HepG2 (cell line): ENCODE results near the gene STARD10. TPM values are rescaled to one million over a fixed set of nuclear protein-coding genes. Genes with fewer than 3 reads are reported as not detected.

Experiments
- ATAC-seq: fragments of 200-7000 bp; cut with Tn5 transposase; 3 replicates; pipeline ENCODE4 v1.9.1; 2020; ENCODE audit warnings: mild to moderate bottlenecking, moderate library complexity
- BruUV-seq: library from RNA; stranded (reverse); fragments of 400-500 nt; replicated peaks from 2 replicates; lab custom pipeline; 2021; lab: Mats Ljungman, UMichigan
- CTCF ChIA-PET: fragments of 300-600 bp; formaldehyde crosslinking; extraction: SDS; loops from one replicate; lab custom pipeline; 2021; ENCODE audit warnings: low total read pairs, inconsistent platforms, low intra/inter-chr PET ratio; lab: Yijun Ruan, JAX
- POLR2A ChIA-PET: fragments of 350-600 bp; sonication (Branson Sonifier 250); formaldehyde crosslinking; loops from one replicate; lab custom pipeline; 2020; ENCODE audit warnings: antibody characterized with exemption, inconsistent platforms; lab: Yijun Ruan, JAX
- DNase-seq: peaks from one replicate; pipeline ENCODE4 v3.0.0-alpha.2; 2015; ENCODE audit warnings: low spot score
- FAIRE-seq: peaks from 3 replicates; lab custom pipeline; 2011; peaks lifted over from hg19 to GRCh38; lab: Jason Lieb, UNC
- H2AFZ ChIP-seq: one replicate; pipeline ENCODE4 v1.6.1; 2011; ENCODE audit warnings: low read length, inconsistent platforms
- H3K27ac ChIP-seq: fragments of 300-600 bp; 3 replicates; pipeline ENCODE4 v1.8.0; 2011; ENCODE audit warnings: mixed run types, mild to moderate bottlenecking, mixed read lengths, low read length, inconsistent platforms; ENCODE audit not compliant: insufficient read depth; ENCODE audit errors: extremely low read length
- H3K27me3 ChIP-seq, 2 experiments: fragments of 200-600 bp in 1 of 2; 2 replicates in 1 of 2; 3 replicates in 1 of 2; pipeline versions ENCODE4 v1.6.0 to v1.8.0; 2011; ENCODE audit warnings: low read length in 2 of 2, mild to moderate bottlenecking in 2 of 2, moderate library complexity in 2 of 2, inconsistent platforms in 1 of 2; ENCODE audit not compliant: insufficient read depth in 2 of 2, control insufficient read depth in 1 of 2
- H3K36me3 ChIP-seq, 2 experiments: fragments of 200-600 bp in 1 of 2; replicated peaks in 1 of 2; 2 replicates in 1 of 2; 3 replicates in 1 of 2; pipeline versions ENCODE4 v1.5.1 to v1.8.0; 2011; ENCODE audit warnings: low read length in 2 of 2, inconsistent platforms in 1 of 2; ENCODE audit not compliant: insufficient read depth in 2 of 2, control insufficient read depth in 1 of 2
- H3K4me1 ChIP-seq: 2 replicates; pipeline ENCODE4 v1.5.1; 2012; ENCODE audit warnings: low read length, inconsistent platforms; ENCODE audit not compliant: insufficient read depth
- H3K4me2 ChIP-seq: 2 replicates; pipeline ENCODE4 v1.6.0; 2011; ENCODE audit warnings: low read depth, low read length, inconsistent platforms
- H3K4me3 ChIP-seq, 3 experiments: fragments of 200-600 bp in 1 of 3; sonication (generic), shearing (Covaris generic) in 1 of 3; replicated peaks in 1 of 3; 2 replicates each; pipeline ENCODE4 v1.5.1; 2011 to 2016; ENCODE audit warnings: low read length in 3 of 3, inconsistent platforms in 2 of 3, low read depth in 2 of 3, mild to moderate bottlenecking in 2 of 3, control low read depth in 1 of 3, mixed read lengths in 1 of 3; ENCODE audit not compliant: insufficient read depth in 1 of 3
- H3K79me2 ChIP-seq: one replicate; pipeline ENCODE4 v1.6.1; 2011; ENCODE audit warnings: low read length, inconsistent platforms; ENCODE audit not compliant: insufficient read depth
- H3K9ac ChIP-seq: 2 replicates; pipeline ENCODE4 v1.6.0; 2011; ENCODE audit warnings: mild to moderate bottlenecking, low read depth, low read length, inconsistent platforms; ENCODE audit not compliant: insufficient read depth
- H3K9me3 ChIP-seq: 2 replicates; pipeline ENCODE4 v1.5.1; 2012; ENCODE audit warnings: mild to moderate bottlenecking, low read length
- H4K20me1 ChIP-seq: 2 replicates; pipeline ENCODE4 v1.6.0; 2011; ENCODE audit warnings: inconsistent platforms, mild to moderate bottlenecking, low read length, moderate library complexity; ENCODE audit not compliant: insufficient read depth
- ATRX ChIP-seq: sonication (generic); formaldehyde crosslinking; IDR thresholded peaks from 2 replicates; pipeline ENCODE4 v1.4.0; 2020; ENCODE audit warnings: missing genetic modification reagents, borderline replicate concordance
- HDAC6 ChIP-seq: fragments of 200-600 bp; sonication (generic); IDR thresholded peaks from 2 replicates; pipeline ENCODE4 v1.7.0; 2017; ENCODE audit warnings: mild to moderate bottlenecking, antibody characterized with exemption, low read length, low read depth
- HMG20A ChIP-seq: IDR thresholded peaks from 2 replicates; pipeline ENCODE4 v1.6.1; 2016; ENCODE audit warnings: borderline replicate concordance
- HMG20B ChIP-seq: conservative IDR thresholded peaks from 2 replicates; pipeline ENCODE4 v1.6.1; 2016; ENCODE audit warnings: missing genetic modification reagents, missing compliant biosample characterization
- IKZF1 ChIP-seq: fragments of 450-650 bp; IDR thresholded peaks from 2 replicates; pipeline ENCODE4 v1.7.1; 2016
- POLR2AphosphoS2 ChIP-seq: IDR thresholded peaks from 2 replicates; pipeline ENCODE4 v1.6.1; 2011; ENCODE audit warnings: low read depth, low read length, improper control_type of control experiment
- TOE1 ChIP-seq: sonication (generic); formaldehyde crosslinking; IDR thresholded peaks from 2 replicates; pipeline ENCODE4 v1.4.0; 2020; ENCODE audit warnings: mild to moderate bottlenecking, missing genetic modification reagents
- WIZ ChIP-seq: sonication (generic); formaldehyde crosslinking; IDR thresholded peaks from 2 replicates; pipeline ENCODE4 v1.5.1; 2020; ENCODE audit warnings: mild to moderate bottlenecking, missing genetic modification reagents
- ZBTB1 ChIP-seq: sonication (generic); formaldehyde crosslinking; IDR thresholded peaks from 2 replicates; pipeline ENCODE4 v1.4.0; 2020; ENCODE audit warnings: missing genetic modification reagents, borderline replicate concordance
- ZEB1 ChIP-seq: IDR thresholded peaks from 2 replicates; pipeline ENCODE4 v1.6.1; 2012; ENCODE audit warnings: mild to moderate bottlenecking, low read depth, inconsistent platforms; ENCODE audit not compliant: insufficient replicate concordance
- ZFY ChIP-seq: sonication (generic); formaldehyde crosslinking; IDR thresholded peaks from 2 replicates; pipeline ENCODE4 v1.4.0; 2020; ENCODE audit warnings: missing genetic modification reagents
- ZNF570 ChIP-seq: sonication (generic); formaldehyde crosslinking; IDR thresholded peaks from 2 replicates; pipeline ENCODE4 v1.4.0; 2020; ENCODE audit warnings: mild to moderate bottlenecking, missing genetic modification reagents, borderline replicate concordance
- ZNF629 ChIP-seq: sonication (generic); formaldehyde crosslinking; conservative IDR thresholded peaks from 2 replicates; pipeline ENCODE4 v1.5.0; 2020; ENCODE audit warnings: missing genetic modification reagents
- ZNF891 ChIP-seq: sonication (generic); formaldehyde crosslinking; IDR thresholded peaks from 2 replicates; pipeline ENCODE4 v1.5.0; 2020; ENCODE audit warnings: mild to moderate bottlenecking, missing genetic modification reagents
- ZSCAN20 ChIP-seq: sonication (generic); formaldehyde crosslinking; IDR thresholded peaks from 2 replicates; pipeline ENCODE4 v1.4.0; 2020; ENCODE audit warnings: missing genetic modification reagents, mild to moderate bottlenecking, borderline replicate concordance
- WGBS: methylation state at CpG from one replicate; pipeline ENCODE4 v1.1.6; 2017; ENCODE audit warnings: low lambda C conversion rate; 5-methylcytosine and 5-hydroxymethylcytosine counted together
- in situ Hi-C: cut with HindIII; loops from 2 replicates; pipeline ENCODE4 v1.10.0; 2017; ENCODE audit warnings: low pct_unique_long_range_greater_than_20kb; ENCODE audit not compliant: extremely low pct_ligation_motif_present
- intact Hi-C: fragments of 100-400 bp; cut with micrococcal nuclease; formaldehyde crosslinking; loops from one replicate; pipeline ENCODE4 v1.10.0; 2022; ENCODE audit not compliant: unreplicated experiment
- polyA plus RNA-seq, 8 experiments: library from polyadenylated mRNA; depleted of rRNA in 3 of 8; stranded (reverse) in 7 of 8; unstranded in 1 of 8; fragments of >200 nt; fragmentation: Illumina TruSeq in 4 of 8; extraction: Trizol in 4 of 8; gene quantifications; 2 replicates each; pipeline versions ENCODE4 v1.2.1 to v1.2.3, GENCODE V29; 2011 to 2016; ENCODE audit warnings: low read depth in 4 of 8, missing spikeins in 1 of 8, mixed read lengths in 1 of 8; ENCODE audit not compliant: insufficient read depth in 1 of 8
- total RNA-seq, 5 experiments: library from RNA; depleted of rRNA; stranded (reverse); fragments of >200 nt; fragmentation: Illumina TruSeq; extraction: Trizol; gene quantifications; 2 replicates each; pipeline ENCODE4 v1.2.3, GENCODE V29; 2016; ENCODE audit warnings: low read depth in 1 of 5
- TF ChIP-seq, protein P1 (sequence below): sonication (generic); formaldehyde crosslinking; IDR thresholded peaks from 2 replicates; pipeline ENCODE4 v1.4.0; 2020; ENCODE audit warnings: mild to moderate bottlenecking, low read depth, missing genetic modification reagents
- TF ChIP-seq, protein P2 (sequence below): sonication (generic); formaldehyde crosslinking; IDR thresholded peaks from 2 replicates; pipeline ENCODE4 v1.9.0; 2022; ENCODE audit warnings: low read depth, missing genetic modification reagents

STARD10 gene
- total and polyA plus RNA-seq, 2 of the 13 experiments (the other 11 are each of a cell fraction or from before 2014, with no cell fraction given), result 260 to 341 TPM

GRCh38 chr11:72716290-72716689 is 77.6 kb downstream of the STARD10 start:
- WGBS, result 97% methylated on average over 7 of the region's 7 CpGs
- ATAC-seq, result no peak

DNA sequence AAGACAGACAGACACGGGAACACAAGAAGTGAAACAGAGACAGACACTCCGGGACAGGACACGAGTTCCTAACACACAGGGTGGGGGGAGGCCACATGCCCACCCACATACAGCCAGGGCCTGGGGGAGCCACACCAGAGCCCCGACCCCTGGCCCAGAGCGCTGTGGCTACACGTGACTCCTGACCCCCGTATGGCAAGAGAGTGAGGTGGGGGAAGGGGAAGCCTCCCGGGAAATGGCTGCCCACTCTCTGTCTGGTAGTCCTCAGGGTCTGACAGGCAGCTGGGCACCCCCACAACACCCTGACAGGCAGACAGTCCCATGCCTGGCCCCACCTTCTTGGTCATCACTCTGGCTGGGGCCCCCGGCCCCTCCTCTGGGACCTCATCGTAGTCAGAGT is 81.0 kb downstream of the STARD10 start:
- no peaks in the 10 kb centered on the region for H3K79me2 ChIP-seq
- no peak overlapping the region for H2AFZ ChIP-seq
- H3K27ac ChIP-seq, result no peak overlapping the region
- peaks cover 50 to 84% of the 10 kb centered on the region in 2 experiments for H3K36me3 ChIP-seq
- in situ Hi-C loops (no loop called here), intact Hi-C loops (no loop called here)
- no peaks in the 10 kb centered on the region for H3K4me1 ChIP-seq
- FAIRE-seq (no peak), DNase-seq (no peak), ATAC-seq (no peak)
- no peaks in the 10 kb centered on the region for H3K27me3 ChIP-seq
- CTCF ChIA-PET, result no interaction called here
- H3K9me3 ChIP-seq, result no peaks in the 10 kb centered on the region
- 93% methylated on average over 5 of the region's 10 CpGs for WGBS
- H4K20me1 ChIP-seq, result no peaks in the 10 kb centered on the region
- no TSS peak for BruUV-seq
- no peak overlapping the region for H3K4me3 ChIP-seq
- no peak overlapping the region for H3K9ac ChIP-seq
- H3K4me2 ChIP-seq, result no peak overlapping the region
- POLR2A ChIA-PET, result no interaction called here
- TF ChIP-seq ZFY (CRISPR knock-in tag), result no peak
- no peak for TF ChIP-seq IKZF1
- TF ChIP-seq, protein P1, sequence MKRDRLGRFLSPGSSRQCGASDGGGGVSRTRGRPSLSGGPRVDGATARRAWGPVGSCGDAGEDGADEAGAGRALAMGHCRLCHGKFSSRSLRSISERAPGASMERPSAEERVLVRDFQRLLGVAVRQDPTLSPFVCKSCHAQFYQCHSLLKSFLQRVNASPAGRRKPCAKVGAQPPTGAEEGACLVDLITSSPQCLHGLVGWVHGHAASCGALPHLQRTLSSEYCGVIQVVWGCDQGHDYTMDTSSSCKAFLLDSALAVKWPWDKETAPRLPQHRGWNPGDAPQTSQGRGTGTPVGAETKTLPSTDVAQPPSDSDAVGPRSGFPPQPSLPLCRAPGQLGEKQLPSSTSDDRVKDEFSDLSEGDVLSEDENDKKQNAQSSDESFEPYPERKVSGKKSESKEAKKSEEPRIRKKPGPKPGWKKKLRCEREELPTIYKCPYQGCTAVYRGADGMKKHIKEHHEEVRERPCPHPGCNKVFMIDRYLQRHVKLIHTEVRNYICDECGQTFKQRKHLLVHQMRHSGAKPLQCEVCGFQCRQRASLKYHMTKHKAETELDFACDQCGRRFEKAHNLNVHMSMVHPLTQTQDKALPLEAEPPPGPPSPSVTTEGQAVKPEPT, result no peak
- no peak for TF ChIP-seq ZNF891 (CRISPR knock-in tag)
- no peak for TF ChIP-seq ZNF629 (CRISPR knock-in tag)
- TF ChIP-seq POLR2AphosphoS2, result no peak
- TF ChIP-seq TOE1 (CRISPR knock-in tag), result no peak
- no peak for TF ChIP-seq HMG20A (CRISPR knock-in tag)
- TF ChIP-seq ATRX (CRISPR knock-in tag), result no peak
- no peak for TF ChIP-seq HMG20B (CRISPR knock-in tag)
- TF ChIP-seq, protein P2, sequence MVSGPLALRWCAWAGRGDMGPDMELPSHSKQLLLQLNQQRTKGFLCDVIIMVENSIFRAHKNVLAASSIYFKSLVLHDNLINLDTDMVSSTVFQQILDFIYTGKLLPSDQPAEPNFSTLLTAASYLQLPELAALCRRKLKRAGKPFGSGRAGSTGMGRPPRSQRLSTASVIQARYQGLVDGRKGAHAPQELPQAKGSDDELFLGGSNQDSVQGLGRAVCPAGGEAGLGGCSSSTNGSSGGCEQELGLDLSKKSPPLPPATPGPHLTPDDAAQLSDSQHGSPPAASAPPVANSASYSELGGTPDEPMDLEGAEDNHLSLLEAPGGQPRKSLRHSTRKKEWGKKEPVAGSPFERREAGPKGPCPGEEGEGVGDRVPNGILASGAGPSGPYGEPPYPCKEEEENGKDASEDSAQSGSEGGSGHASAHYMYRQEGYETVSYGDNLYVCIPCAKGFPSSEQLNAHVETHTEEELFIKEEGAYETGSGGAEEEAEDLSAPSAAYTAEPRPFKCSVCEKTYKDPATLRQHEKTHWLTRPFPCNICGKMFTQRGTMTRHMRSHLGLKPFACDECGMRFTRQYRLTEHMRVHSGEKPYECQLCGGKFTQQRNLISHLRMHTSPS (CRISPR knock-in tag), result no peak
- TF ChIP-seq HDAC6, result no peak

More at GRCh38 chr11:72716290-72716689, 77.6 kb downstream of the STARD10 start:
- TF ChIP-seq ZBTB1 (CRISPR knock-in tag) (no peak), ZEB1 (no peak), ZNF570 (CRISPR knock-in tag) (no peak), ZSCAN20 (CRISPR knock-in tag) (no peak), WIZ (CRISPR knock-in tag) (no peak), ATRX (CRISPR knock-in tag) (no peak)
- no peak overlapping the region for H3K9ac ChIP-seq
- H3K27me3 ChIP-seq, result no peaks in the 10 kb centered on the region
- peaks cover 45 to 88% of the 10 kb centered on the region in 2 experiments for H3K36me3 ChIP-seq
- in situ Hi-C loops, result no loop called here
- no peaks in the 10 kb centered on the region for H3K4me1 ChIP-seq
- no peak overlapping the region for H2AFZ ChIP-seq
- H3K4me2 ChIP-seq, result no peak overlapping the region
- H3K4me3 ChIP-seq, result no peak overlapping the region
- intact Hi-C loops, result no loop called here
- FAIRE-seq (no peak), DNase-seq (no peak)
- peaks cover 15% of the 10 kb centered on the region for H3K79me2 ChIP-seq
- no peaks in the 10 kb centered on the region for H4K20me1 ChIP-seq
- H3K9me3 ChIP-seq, result no peaks in the 10 kb centered on the region
- CTCF ChIA-PET, result no interaction called here
- no TSS peak for BruUV-seq
- no peak overlapping the region for H3K27ac ChIP-seq
- POLR2A ChIA-PET, result interaction anchor here (0.7 kb wide), 1 partner anchor 30 kb away, joined by 3 read pairs; no protein-coding TSS in a partner anchor
